HG02798 (cell line): ENCODE measurements around the gene CISTR.
"Not testable (repeated sequence)": the region's sequence is repeated elsewhere in the genome, so short reads cannot be mapped to it uniquely, and the experiment has no call there.

Experiments
- ATAC-seq: cut with Tn5 transposase; IDR thresholded peaks from one replicate; pipeline ENCODE4 v1.9.1; 2021; ENCODE audit warnings: mild to moderate bottlenecking; ENCODE audit not compliant: unreplicated experiment, poor library complexity

Gene CISTR

GRCh38 chr12:53726341-53726740, 25.4 kb downstream of the CISTR start:
- no peak for ATAC-seq

- no peak for ATAC-seq
Measured at GRCh38 chr12:53725824-53726223, 26.0 kb downstream of the CISTR start.

- ATAC-seq, result no peak
Measured at GRCh38 chr12:53722450-53723041, 29.2 kb downstream of the CISTR start.

- no peak for ATAC-seq
Measured at GRCh38 chr12:53720946-53721345, 30.8 kb downstream of the CISTR start.

GRCh38 chr12:53719649-53720048, 32.1 kb downstream of the CISTR start:
- ATAC-seq, result no peak

GRCh38 chr12:53718567-53718966, 33.2 kb downstream of the CISTR start:
- ATAC-seq, result not testable (repeated sequence)

GRCh38 chr12:53717319-53717718, 34.5 kb downstream of the CISTR start:
- ATAC-seq, result no peak

GRCh38 chr12:53714004-53714403, 37.8 kb downstream of the CISTR start:
- no peak for ATAC-seq

- ATAC-seq, result no peak
Measured at GRCh38 chr12:53713516-53713915, 38.3 kb downstream of the CISTR start.

- no peak for ATAC-seq
Measured at GRCh38 chr12:53712059-53712643, 39.6 kb downstream of the CISTR start.

- no peak for ATAC-seq
Measured at GRCh38 chr12:53710091-53710490, 41.7 kb downstream of the CISTR start.

GRCh38 chr12:53709671-53710070, 42.1 kb downstream of the CISTR start:
- no peak for ATAC-seq

GRCh38 chr12:53706080-53706479, 45.7 kb downstream of the CISTR start:
- no peak for ATAC-seq

GRCh38 chr12:53703756-53704155, 48.0 kb downstream of the CISTR start:
- ATAC-seq, result no peak

GRCh38 chr12:53701518-53702264, 50.1 kb downstream of the CISTR start:
- ATAC-seq, result peak; percentile 71

- no peak for ATAC-seq
Measured at GRCh38 chr12:53700567-53700966, 51.2 kb downstream of the CISTR start.

GRCh38 chr12:53699678-53700025, 52.1 kb downstream of the CISTR start:
- no peak for ATAC-seq

- ATAC-seq, result no peak
Measured at GRCh38 chr12:53698948-53699677, 52.7 kb downstream of the CISTR start.

GRCh38 chr12:53696655-53697331, 55.0 kb downstream of the CISTR start:
- ATAC-seq, result no peak
